MM.1S (cell line): ENCODE results near the gene ACTC1.

ENCODE experiments used
- DNase-seq: peaks from one replicate; pipeline ENCODE4 v3.0.0-alpha.2; 2015
- H2AFZ ChIP-seq: fragments of 300-600 bp; sonication (generic); 2 replicates; pipeline ENCODE4 v1.6.0; 2016; ENCODE audit warnings: antibody characterized with exemption, low read length
- H3F3A ChIP-seq: fragments of 300-600 bp; sonication (generic); 2 replicates; pipeline ENCODE4 v1.6.1; 2016; ENCODE audit warnings: mild to moderate bottlenecking, antibody characterized with exemption, low read length, moderate library complexity, mixed read lengths; ENCODE audit not compliant: insufficient read depth
- H3K27ac ChIP-seq: fragments of 300-600 bp; sonication (generic); 2 replicates; pipeline ENCODE4 v1.5.1; 2016; ENCODE audit warnings: mild to moderate bottlenecking, low read length
- H3K27me3 ChIP-seq: fragments of 300-600 bp; sonication (generic); replicated peaks from 2 replicates; pipeline ENCODE4 v1.6.0; 2016; ENCODE audit warnings: low read length; ENCODE audit not compliant: insufficient read depth
- H3K36me3 ChIP-seq: fragments of 300-600 bp; sonication (generic); replicated peaks from 2 replicates; pipeline ENCODE4 v1.6.1; 2016; ENCODE audit warnings: mild to moderate bottlenecking, low read length, mixed read lengths; ENCODE audit not compliant: insufficient read depth
- H3K4me1 ChIP-seq: fragments of 300-600 bp; sonication (generic); 2 replicates; pipeline ENCODE4 v1.6.1; 2016; ENCODE audit warnings: low read length, mixed read lengths
- H3K4me2 ChIP-seq: fragments of 300-600 bp; sonication (generic); 2 replicates; pipeline ENCODE4 v1.6.0; 2016; ENCODE audit warnings: low read depth, low read length
- H3K4me3 ChIP-seq: fragments of 300-600 bp; sonication (generic); 2 replicates; pipeline ENCODE4 v1.5.1; 2016; ENCODE audit warnings: low read length, mixed read lengths
- H3K79me2 ChIP-seq: fragments of 300-600 bp; sonication (generic); 2 replicates; pipeline ENCODE4 v1.6.1; 2016; ENCODE audit warnings: mixed run types, low read length, mixed read lengths
- H3K9ac ChIP-seq: fragments of 300-600 bp; sonication (generic); 2 replicates; pipeline ENCODE4 v1.6.1; 2016; ENCODE audit warnings: low read length, mixed read lengths
- H3K9me2 ChIP-seq: fragments of 300-600 bp; sonication (generic); replicated peaks from 2 replicates; pipeline ENCODE4 v1.6.1; 2016; ENCODE audit warnings: mild to moderate bottlenecking, low read length, mixed read lengths; ENCODE audit not compliant: insufficient read depth
- H3K9me3 ChIP-seq: fragments of 300-600 bp; sonication (generic); replicated peaks from 2 replicates; pipeline ENCODE4 v1.6.1; 2016; ENCODE audit warnings: mild to moderate bottlenecking, low read length, mixed read lengths; ENCODE audit not compliant: insufficient read depth
- H4K20me1 ChIP-seq: fragments of 300-600 bp; sonication (generic); 2 replicates; pipeline ENCODE4 v1.6.1; 2016; ENCODE audit warnings: mild to moderate bottlenecking, low read length, moderate library complexity, mixed read lengths; ENCODE audit not compliant: insufficient read depth
- CTCF ChIP-seq: fragments of 300-600 bp; sonication (generic); IDR thresholded peaks from 2 replicates; pipeline ENCODE4 v1.5.1; 2016; ENCODE audit warnings: antibody characterized with exemption, low read length, mixed read lengths
- EZH2 ChIP-seq: fragments of 300-600 bp; sonication (generic); optimal IDR thresholded peaks from 2 replicates; pipeline ENCODE3; 2017; ENCODE audit warnings: low read depth, mild to moderate bottlenecking, antibody characterized with exemption, low read length, mixed read lengths
- EZH2phosphoT487 ChIP-seq: fragments of 300-600 bp; sonication (generic); IDR thresholded peaks from 2 replicates; pipeline ENCODE4 v1.6.1; 2018; ENCODE audit warnings: antibody characterized with exemption, low read length

The ACTC1 gene

GRCh38 chr15:34776606-34777105 lies 18.7 kb downstream of the ACTC1 start:
- Histone ChIP-seq H3K79me2 (no peaks in the 10 kb centered on the region), H3F3A (no peaks in the 10 kb centered on the region), H3K9ac (no peak overlapping the region), H4K20me1 (no peaks in the 10 kb centered on the region), H3K4me2 (no peak overlapping the region), H3K27ac (no peak overlapping the region), H3K9me2 (no peaks in the 10 kb centered on the region), H2AFZ (no peak overlapping the region), H3K4me3 (no peak overlapping the region), H3K36me3 (no peaks in the 10 kb centered on the region), H3K9me3 (no peaks in the 10 kb centered on the region), H3K27me3 (no peaks in the 10 kb centered on the region), H3K4me1 (no peaks in the 10 kb centered on the region)
- DNase-seq: no peak
- TF ChIP-seq EZH2phosphoT487 (no peak), EZH2 (no peak), CTCF (no peak)

- H3K9ac ChIP-seq: no peak overlapping the region
- H3K4me1 ChIP-seq: no peaks in the 10 kb centered on the region
- TF ChIP-seq EZH2 (no peak), CTCF (no peak), EZH2phosphoT487 (no peak)
- no peak overlapping the region for H3K4me3 ChIP-seq
- no peaks in the 10 kb centered on the region for H4K20me1 ChIP-seq
- H3K79me2 ChIP-seq: no peaks in the 10 kb centered on the region
- no peak overlapping the region for H3K4me2 ChIP-seq
- DNase-seq: no peak
- H3K27ac ChIP-seq: no peak overlapping the region
- no peaks in the 10 kb centered on the region for H3K9me3 ChIP-seq
- no peaks in the 10 kb centered on the region for H3K27me3 ChIP-seq
- no peak overlapping the region for H2AFZ ChIP-seq
- no peaks in the 10 kb centered on the region for H3F3A ChIP-seq
- H3K36me3 ChIP-seq: no peaks in the 10 kb centered on the region
- no peaks in the 10 kb centered on the region for H3K9me2 ChIP-seq
These were observed 21.4 kb downstream of the ACTC1 start for GRCh38 chr15:34773917-34774316.

- H3K9me3 ChIP-seq: no peaks in the 10 kb centered on the region
- H3K9ac ChIP-seq: no peak overlapping the region
- no peaks in the 10 kb centered on the region for H3K79me2 ChIP-seq
- no peak overlapping the region for H2AFZ ChIP-seq
- no peaks in the 10 kb centered on the region for H4K20me1 ChIP-seq
- no peak for TF ChIP-seq EZH2phosphoT487
- no peak for TF ChIP-seq EZH2
- no peak for TF ChIP-seq CTCF
- DNase-seq: no peak
- H3K36me3 ChIP-seq: no peaks in the 10 kb centered on the region
- H3K27me3 ChIP-seq: no peaks in the 10 kb centered on the region
- no peak overlapping the region for H3K27ac ChIP-seq
- no peak overlapping the region for H3K4me3 ChIP-seq
- H3F3A ChIP-seq: no peaks in the 10 kb centered on the region
- H3K4me1 ChIP-seq: no peaks in the 10 kb centered on the region
- H3K4me2 ChIP-seq: no peak overlapping the region
- no peaks in the 10 kb centered on the region for H3K9me2 ChIP-seq
These were observed 22.3 kb downstream of the ACTC1 start for GRCh38 chr15:34773013-34773412.
